Measurements from ENCODE around the gene EPHA5.

Gene EPHA5

GRCh38 chr4:65599340-65599739, 70.9 kb downstream of the EPHA5 start:
- Mint-ChIP-seq H3K4me1 (no peaks in the 10 kb centered on the region), H3K4me3 (no peak overlapping the region), H3K27ac (ENCODE audit: low read depth) (no peak overlapping the region), H3K9me3 (peaks cover 6% of the 10 kb centered on the region), H3K36me3 (ENCODE audit: insufficient read depth) (no peaks in the 10 kb centered on the region), H3K27me3 (no peaks in the 10 kb centered on the region)
- DNase-seq (ENCODE audit: low spot score in 2 of 2), result no peak
- ATAC-seq (replicated peaks; ENCODE audit: extremely low read depth, poor library complexity, severe bottlenecking), result no peak

- no peaks in the 10 kb centered on the region for H3K4me1 Mint-ChIP-seq
- DNase-seq (ENCODE audit: low spot score in 2 of 2) (no peak), ATAC-seq (replicated peaks; ENCODE audit: extremely low read depth, poor library complexity, severe bottlenecking) (no peak)
- no peaks in the 10 kb centered on the region for H3K36me3 Mint-ChIP-seq (ENCODE audit: insufficient read depth)
- no peak overlapping the region for H3K27ac Mint-ChIP-seq (ENCODE audit: low read depth)
- no peaks in the 10 kb centered on the region for H3K27me3 Mint-ChIP-seq
- peaks cover 6% of the 10 kb centered on the region for H3K9me3 Mint-ChIP-seq
- no peak overlapping the region for H3K4me3 Mint-ChIP-seq
Observed at GRCh38 chr4:65597697-65598096, 72.6 kb downstream of the EPHA5 start.

GRCh38 chr4:65592089-65592488, 78.2 kb downstream of the EPHA5 start:
- Mint-ChIP-seq H3K9me3 (peaks cover 13% of the 10 kb centered on the region), H3K4me3 (no peak overlapping the region), H3K27me3 (no peaks in the 10 kb centered on the region), H3K36me3 (ENCODE audit: insufficient read depth) (no peaks in the 10 kb centered on the region), H3K4me1 (no peaks in the 10 kb centered on the region), H3K27ac (ENCODE audit: low read depth) (no peak overlapping the region)
- ATAC-seq (replicated peaks; ENCODE audit: extremely low read depth, poor library complexity, severe bottlenecking), result no peak
- no peak for DNase-seq (ENCODE audit: low spot score in 2 of 2)

- ATAC-seq (replicated peaks; ENCODE audit: extremely low read depth, poor library complexity, severe bottlenecking) (no peak), DNase-seq (ENCODE audit: low spot score in 2 of 2) (no peak)
- H3K27ac Mint-ChIP-seq (ENCODE audit: low read depth), result no peak overlapping the region
- no peaks in the 10 kb centered on the region for H3K27me3 Mint-ChIP-seq
- no peaks in the 10 kb centered on the region for H3K4me1 Mint-ChIP-seq
- no peak overlapping the region for H3K4me3 Mint-ChIP-seq
- H3K36me3 Mint-ChIP-seq (ENCODE audit: insufficient read depth), result no peaks in the 10 kb centered on the region
- H3K9me3 Mint-ChIP-seq, result peaks cover 16% of the 10 kb centered on the region
Observed at GRCh38 chr4:65589921-65590320, 80.4 kb downstream of the EPHA5 start.

GRCh38 chr4:65589331-65589730, 81.0 kb downstream of the EPHA5 start:
- peaks cover 16% of the 10 kb centered on the region for H3K9me3 Mint-ChIP-seq
- ATAC-seq (replicated peaks; ENCODE audit: extremely low read depth, poor library complexity, severe bottlenecking) (no peak), DNase-seq (ENCODE audit: low spot score in 2 of 2) (no peak)
- no peaks in the 10 kb centered on the region for H3K36me3 Mint-ChIP-seq (ENCODE audit: insufficient read depth)
- no peak overlapping the region for H3K4me3 Mint-ChIP-seq
- no peaks in the 10 kb centered on the region for H3K4me1 Mint-ChIP-seq
- no peak overlapping the region for H3K27ac Mint-ChIP-seq (ENCODE audit: low read depth)
- H3K27me3 Mint-ChIP-seq, result no peaks in the 10 kb centered on the region

GRCh38 chr4:65580551-65580950, 89.7 kb downstream of the EPHA5 start:
- Mint-ChIP-seq H3K27me3 (no peaks in the 10 kb centered on the region), H3K9me3 (peaks cover 7% of the 10 kb centered on the region), H3K4me3 (no peak overlapping the region), H3K4me1 (no peaks in the 10 kb centered on the region), H3K36me3 (ENCODE audit: insufficient read depth) (no peaks in the 10 kb centered on the region), H3K27ac (ENCODE audit: low read depth) (no peak overlapping the region)
- ATAC-seq (replicated peaks; ENCODE audit: extremely low read depth, poor library complexity, severe bottlenecking) (no peak), DNase-seq (ENCODE audit: low spot score in 2 of 2) (no peak)

- H3K4me1 Mint-ChIP-seq, result no peaks in the 10 kb centered on the region
- no peaks in the 10 kb centered on the region for H3K27me3 Mint-ChIP-seq
- H3K4me3 Mint-ChIP-seq, result no peak overlapping the region
- ATAC-seq (replicated peaks; ENCODE audit: extremely low read depth, poor library complexity, severe bottlenecking) (no peak), DNase-seq (ENCODE audit: low spot score in 2 of 2) (no peak)
- no peak overlapping the region for H3K27ac Mint-ChIP-seq (ENCODE audit: low read depth)
- H3K9me3 Mint-ChIP-seq, result no peaks in the 10 kb centered on the region
- H3K36me3 Mint-ChIP-seq (ENCODE audit: insufficient read depth), result no peaks in the 10 kb centered on the region
Observed at GRCh38 chr4:65566473-65566872, 103.8 kb downstream of the EPHA5 start.

GRCh38 chr4:65561164-65561563, 109.1 kb downstream of the EPHA5 start:
- no peaks in the 10 kb centered on the region for H3K4me1 Mint-ChIP-seq
- no peak for DNase-seq (ENCODE audit: low spot score in 2 of 2)
- H3K27ac Mint-ChIP-seq (ENCODE audit: low read depth), result no peak overlapping the region
- no peaks in the 10 kb centered on the region for H3K9me3 Mint-ChIP-seq
- H3K36me3 Mint-ChIP-seq (ENCODE audit: insufficient read depth), result no peaks in the 10 kb centered on the region
- no peak for ATAC-seq (replicated peaks; ENCODE audit: extremely low read depth, poor library complexity, severe bottlenecking)
- no peaks in the 10 kb centered on the region for H3K27me3 Mint-ChIP-seq
- no peak overlapping the region for H3K4me3 Mint-ChIP-seq

GRCh38 chr4:65559270-65559669, 111.0 kb downstream of the EPHA5 start:
- no peak for ATAC-seq (replicated peaks; ENCODE audit: extremely low read depth, poor library complexity, severe bottlenecking)

GRCh38 chr4:65552057-65552456, 118.2 kb downstream of the EPHA5 start:
- Mint-ChIP-seq H3K4me1 (no peaks in the 10 kb centered on the region), H3K27ac (ENCODE audit: low read depth) (no peak overlapping the region), H3K27me3 (no peaks in the 10 kb centered on the region)

More at GRCh38 chr4:65559270-65559669, 111.0 kb downstream of the EPHA5 start:
- no peak for DNase-seq (ENCODE audit: low spot score in 2 of 2)
- Mint-ChIP-seq H3K27me3 (no peaks in the 10 kb centered on the region), H3K27ac (ENCODE audit: low read depth) (no peak overlapping the region), H3K4me3 (no peak overlapping the region), H3K9me3 (no peaks in the 10 kb centered on the region), H3K4me1 (no peaks in the 10 kb centered on the region), H3K36me3 (ENCODE audit: insufficient read depth) (no peaks in the 10 kb centered on the region)

GRCh38 chr4:65550500-65550899, 119.8 kb downstream of the EPHA5 start:
- Mint-ChIP-seq H3K9me3 (peaks cover 12% of the 10 kb centered on the region), H3K27me3 (no peaks in the 10 kb centered on the region), H3K4me1 (no peaks in the 10 kb centered on the region), H3K4me3 (no peak overlapping the region), H3K27ac (ENCODE audit: low read depth) (no peak overlapping the region), H3K36me3 (ENCODE audit: insufficient read depth) (no peaks in the 10 kb centered on the region)
- DNase-seq (ENCODE audit: low spot score in 2 of 2), result no peak
- ATAC-seq (replicated peaks; ENCODE audit: extremely low read depth, poor library complexity, severe bottlenecking), result no peak

More at GRCh38 chr4:65552057-65552456, 118.2 kb downstream of the EPHA5 start:
- Mint-ChIP-seq H3K36me3 (ENCODE audit: insufficient read depth) (no peaks in the 10 kb centered on the region), H3K4me3 (no peak overlapping the region), H3K9me3 (peaks cover 5% of the 10 kb centered on the region)
- no peak for ATAC-seq (replicated peaks; ENCODE audit: extremely low read depth, poor library complexity, severe bottlenecking)
- no peak for DNase-seq (ENCODE audit: low spot score in 2 of 2)

GRCh38 chr4:65546882-65547416, 123.3 kb downstream of the EPHA5 start:
- DNase-seq (ENCODE audit: low spot score in 2 of 2), result no peak
- H3K27ac Mint-ChIP-seq (ENCODE audit: low read depth), result no peak overlapping the region
- no peaks in the 10 kb centered on the region for H3K36me3 Mint-ChIP-seq (ENCODE audit: insufficient read depth)
- no peaks in the 10 kb centered on the region for H3K4me1 Mint-ChIP-seq
- H3K27me3 Mint-ChIP-seq, result no peaks in the 10 kb centered on the region
- no peak overlapping the region for H3K4me3 Mint-ChIP-seq
- H3K9me3 Mint-ChIP-seq, result peaks cover 27% of the 10 kb centered on the region
- no peak for ATAC-seq (replicated peaks; ENCODE audit: extremely low read depth, poor library complexity, severe bottlenecking)

- Mint-ChIP-seq H3K36me3 (ENCODE audit: insufficient read depth) (no peaks in the 10 kb centered on the region), H3K27ac (ENCODE audit: low read depth) (no peak overlapping the region), H3K27me3 (no peaks in the 10 kb centered on the region), H3K4me3 (no peak overlapping the region), H3K4me1 (no peaks in the 10 kb centered on the region), H3K9me3 (peaks cover 26% of the 10 kb centered on the region)
- no peak for DNase-seq (ENCODE audit: low spot score in 2 of 2)
- ATAC-seq (replicated peaks; ENCODE audit: extremely low read depth, poor library complexity, severe bottlenecking), result no peak
Observed at GRCh38 chr4:65538571-65538970, 131.7 kb downstream of the EPHA5 start.

GRCh38 chr4:65535113-65535512, 135.2 kb downstream of the EPHA5 start:
- no peak for DNase-seq (ENCODE audit: low spot score in 2 of 2)
- no peaks in the 10 kb centered on the region for H3K27me3 Mint-ChIP-seq

More at GRCh38 chr4:65535113-65535512, 135.2 kb downstream of the EPHA5 start:
- Mint-ChIP-seq H3K4me3 (no peak overlapping the region), H3K27ac (ENCODE audit: low read depth) (no peak overlapping the region), H3K9me3 (peaks cover 12% of the 10 kb centered on the region), H3K36me3 (ENCODE audit: insufficient read depth) (no peaks in the 10 kb centered on the region), H3K4me1 (no peaks in the 10 kb centered on the region)
- ATAC-seq (replicated peaks; ENCODE audit: extremely low read depth, poor library complexity, severe bottlenecking), result no peak
